GM12801 (cell line): ENCODE data around the gene CD300LG.

ENCODE experiments used
- CTCF ChIP-seq: IDR thresholded peaks from one replicate; pipeline ENCODE4 v1.5.1; 2011; ENCODE audit warnings: control low read depth; ENCODE audit not compliant: insufficient read length; ENCODE audit errors: extremely low read depth

The CD300LG gene

GRCh38 chr17:43900858-43901754, 54.1 kb downstream of the CD300LG start:
- no peak for TF ChIP-seq CTCF

DNA sequence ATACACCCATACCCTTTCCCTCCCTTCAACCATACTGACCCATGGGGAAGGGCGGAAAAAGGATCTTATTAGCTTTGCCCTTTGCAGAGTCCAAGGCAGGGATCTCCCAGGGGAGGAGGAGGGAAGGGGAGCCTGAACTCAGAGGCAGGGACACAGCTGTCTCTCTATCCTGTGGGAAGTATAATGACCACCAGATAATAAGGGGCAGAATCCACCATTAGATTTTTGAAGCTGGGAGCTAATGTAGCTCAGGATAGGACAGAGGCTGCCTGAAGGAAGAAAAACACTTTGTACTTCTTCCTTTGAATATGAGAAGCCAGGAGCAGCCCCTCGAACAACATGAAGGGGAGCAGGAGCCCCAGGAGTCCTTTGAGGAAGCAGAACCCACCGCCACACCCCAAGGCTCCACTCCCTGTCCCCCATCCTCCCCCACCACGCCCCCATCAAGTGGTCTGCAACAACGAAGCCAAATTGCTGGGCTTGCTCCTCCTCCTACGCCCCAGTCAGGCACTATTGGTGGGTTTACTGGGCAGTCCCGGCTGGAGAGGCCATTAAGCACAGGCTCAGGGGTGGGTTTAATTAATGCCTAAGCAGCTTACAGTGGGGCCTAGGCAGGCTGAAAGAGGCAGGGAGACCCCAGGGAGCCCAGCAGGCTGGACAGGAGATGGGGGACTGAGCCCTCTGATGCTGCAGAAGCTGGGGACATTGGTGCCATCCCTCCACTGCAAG, 55.0 kb downstream of the CD300LG start:
- no peak for TF ChIP-seq CTCF

DNA sequence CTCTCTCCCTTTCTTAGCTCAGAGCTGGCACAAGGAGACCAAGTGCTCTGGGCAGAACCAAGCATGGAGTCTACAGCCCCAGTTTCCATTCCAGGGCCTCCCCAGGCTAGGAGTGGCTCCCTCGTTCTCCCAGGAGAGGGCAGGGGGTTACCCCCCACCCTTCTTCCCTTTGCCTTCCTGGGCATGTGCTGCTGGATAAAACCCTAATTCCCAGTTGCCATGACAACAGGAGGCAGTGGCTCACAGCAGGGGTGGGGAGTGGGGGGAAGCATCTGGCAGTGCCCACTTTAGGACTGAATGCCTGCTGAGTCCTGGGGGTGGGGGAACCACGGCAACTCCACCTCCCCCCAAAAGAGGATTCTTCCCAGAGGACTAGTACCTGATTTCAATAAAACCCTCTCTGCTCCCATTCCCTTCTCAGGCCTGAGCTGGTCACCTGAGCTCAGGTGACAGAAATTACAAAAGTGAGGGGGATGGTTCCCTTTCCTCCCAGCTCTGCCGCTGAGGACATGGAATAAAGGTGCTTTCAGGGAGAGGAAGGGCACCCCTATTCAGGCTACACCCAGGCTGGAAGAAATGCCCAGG, 58.5 kb downstream of the CD300LG start:
- TF ChIP-seq CTCF, result no peak

- TF ChIP-seq CTCF, result no peak
Observed at GRCh38 chr17:43905985-43906852, 59.2 kb downstream of the CD300LG start.

- no peak for TF ChIP-seq CTCF
Observed at GRCh38 chr17:43906951-43907424, 60.0 kb downstream of the CD300LG start.

- no peak for TF ChIP-seq CTCF
Observed at GRCh38 chr17:43907425-43907981, 60.5 kb downstream of the CD300LG start, which contains the start of gene MPP2. TSS of gene MPP2 (minus strand) at chr17:43907536. CDS start at chr17:43904460, 3,076 bp downstream.
